AG09309 (cell line): ENCODE results near the gene PLD5.

ENCODE experiments used
- DNase-seq: peaks from one replicate; pipeline ENCODE4 v3.0.0-alpha.2; 2010; ENCODE audit warnings: low read depth
- H3K4me3 ChIP-seq: 2 replicates; pipeline ENCODE4 v1.5.1; 2011; ENCODE audit warnings: mild to moderate bottlenecking, low read depth, low read length, moderate library complexity; ENCODE audit not compliant: control insufficient read depth
- TF ChIP-seq, protein P1 (sequence below): IDR thresholded peaks from 2 replicates; pipeline ENCODE4 v1.5.1; 2011; ENCODE audit warnings: mild to moderate bottlenecking, low read depth, low read length, inconsistent platforms; ENCODE audit not compliant: insufficient read depth, control insufficient read depth; ENCODE audit errors: missing control alignments

Gene PLD5

DNA sequence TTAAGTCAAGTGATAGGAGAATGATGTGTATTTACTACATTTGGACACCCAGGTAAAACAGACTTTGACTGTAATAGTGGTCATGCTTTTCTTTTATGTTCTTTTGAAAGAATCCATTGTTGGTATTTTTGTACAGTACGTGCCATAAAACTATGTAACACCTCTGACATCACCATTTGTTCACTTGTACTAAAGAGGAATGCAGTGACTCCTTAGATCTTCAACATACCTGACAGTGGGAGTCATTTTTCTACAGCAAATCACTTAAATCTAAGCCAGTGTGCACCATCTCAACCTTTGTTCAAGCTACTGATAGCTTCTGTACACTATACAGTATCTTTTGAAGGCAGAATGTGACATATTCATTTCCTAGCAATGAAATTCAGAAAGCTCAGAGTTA lies 6.3 kb upstream of the PLD5 start:
- H3K4me3 ChIP-seq: no peak overlapping the region
- TF ChIP-seq, protein P1, sequence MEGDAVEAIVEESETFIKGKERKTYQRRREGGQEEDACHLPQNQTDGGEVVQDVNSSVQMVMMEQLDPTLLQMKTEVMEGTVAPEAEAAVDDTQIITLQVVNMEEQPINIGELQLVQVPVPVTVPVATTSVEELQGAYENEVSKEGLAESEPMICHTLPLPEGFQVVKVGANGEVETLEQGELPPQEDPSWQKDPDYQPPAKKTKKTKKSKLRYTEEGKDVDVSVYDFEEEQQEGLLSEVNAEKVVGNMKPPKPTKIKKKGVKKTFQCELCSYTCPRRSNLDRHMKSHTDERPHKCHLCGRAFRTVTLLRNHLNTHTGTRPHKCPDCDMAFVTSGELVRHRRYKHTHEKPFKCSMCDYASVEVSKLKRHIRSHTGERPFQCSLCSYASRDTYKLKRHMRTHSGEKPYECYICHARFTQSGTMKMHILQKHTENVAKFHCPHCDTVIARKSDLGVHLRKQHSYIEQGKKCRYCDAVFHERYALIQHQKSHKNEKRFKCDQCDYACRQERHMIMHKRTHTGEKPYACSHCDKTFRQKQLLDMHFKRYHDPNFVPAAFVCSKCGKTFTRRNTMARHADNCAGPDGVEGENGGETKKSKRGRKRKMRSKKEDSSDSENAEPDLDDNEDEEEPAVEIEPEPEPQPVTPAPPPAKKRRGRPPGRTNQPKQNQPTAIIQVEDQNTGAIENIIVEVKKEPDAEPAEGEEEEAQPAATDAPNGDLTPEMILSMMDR: no peak
- no peak for DNase-seq

- H3K4me3 ChIP-seq: no peak overlapping the region
- TF ChIP-seq, protein P1: no peak
Observed at GRCh38 chr1:242525769-242526168, 1.3 kb upstream of the PLD5 start.

DNA sequence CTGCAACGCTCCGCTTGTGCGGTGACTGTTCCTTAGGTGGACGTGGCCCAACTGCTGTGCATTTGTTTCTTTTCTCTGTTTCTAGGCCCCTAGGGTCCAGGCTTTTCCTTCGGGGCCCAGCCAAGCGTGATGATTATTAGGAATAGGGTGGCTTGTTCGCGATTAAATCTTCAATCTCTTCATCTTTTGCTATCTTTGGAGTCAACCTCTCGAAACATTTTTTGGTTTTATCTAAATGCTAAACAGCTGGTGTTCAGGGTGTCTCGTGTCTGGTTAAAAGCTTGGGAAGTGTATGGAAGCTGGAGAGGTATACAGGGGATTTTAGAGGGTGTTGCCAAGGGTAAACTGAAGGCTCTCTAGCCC lies 844 bp upstream of the PLD5 start:
- TF ChIP-seq, protein P1: no peak
- no peak for DNase-seq
- H3K4me3 ChIP-seq: no peak overlapping the region

More at GRCh38 chr1:242525769-242526168, 1.3 kb upstream of the PLD5 start:
- DNase-seq: no peak

DNA sequence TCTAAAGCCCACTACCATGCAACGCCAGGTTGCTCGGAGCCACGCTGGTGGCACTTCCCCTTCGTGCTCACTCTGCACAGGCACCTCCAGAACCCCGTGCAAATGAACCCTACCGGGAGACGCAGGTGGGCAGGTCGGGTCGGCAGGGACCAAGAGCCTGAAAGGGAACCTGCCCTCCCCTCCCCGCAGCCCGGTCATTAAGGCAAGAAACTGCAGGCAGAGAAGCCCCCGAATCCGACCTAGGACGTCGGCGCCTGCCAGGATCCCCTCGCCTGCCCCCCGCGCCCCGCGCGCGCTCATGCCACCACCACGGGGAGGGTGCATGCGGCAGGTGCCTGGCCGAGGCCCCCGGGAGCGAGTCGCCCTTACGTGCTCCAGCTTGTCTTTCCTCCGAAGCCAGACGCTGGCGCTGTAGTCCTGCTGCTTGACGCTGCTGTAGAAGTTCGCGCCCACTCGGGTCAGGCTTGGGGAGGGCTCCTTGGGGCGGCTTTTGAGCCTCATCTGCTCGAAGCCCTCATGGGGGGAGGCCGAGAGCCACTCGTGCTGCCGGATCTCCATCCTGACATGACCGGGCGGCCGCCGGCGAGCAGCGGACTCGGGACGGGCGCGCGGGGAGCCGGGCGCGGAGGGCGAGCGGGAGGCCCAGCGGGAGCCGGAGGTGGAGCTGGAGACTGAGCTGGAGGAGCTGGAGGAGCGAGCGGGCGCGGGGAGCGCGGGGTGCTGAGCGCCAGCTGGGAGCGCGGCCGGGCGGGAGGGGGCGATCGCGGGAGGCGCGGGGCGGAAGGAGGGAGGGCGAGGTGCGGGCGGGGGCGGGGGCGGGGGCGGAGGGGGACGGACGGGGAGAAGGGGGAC lies 552 bp downstream of the PLD5 start:
- no peak overlapping the region for H3K4me3 ChIP-seq
- TF ChIP-seq, protein P1: no peak
- DNase-seq: no peak

GRCh38 chr1:242522996-242523718 lies 1.3 kb downstream of the PLD5 start:
- DNase-seq: no peak
- TF ChIP-seq, protein P1: no peak
- H3K4me3 ChIP-seq: no peak overlapping the region

DNA sequence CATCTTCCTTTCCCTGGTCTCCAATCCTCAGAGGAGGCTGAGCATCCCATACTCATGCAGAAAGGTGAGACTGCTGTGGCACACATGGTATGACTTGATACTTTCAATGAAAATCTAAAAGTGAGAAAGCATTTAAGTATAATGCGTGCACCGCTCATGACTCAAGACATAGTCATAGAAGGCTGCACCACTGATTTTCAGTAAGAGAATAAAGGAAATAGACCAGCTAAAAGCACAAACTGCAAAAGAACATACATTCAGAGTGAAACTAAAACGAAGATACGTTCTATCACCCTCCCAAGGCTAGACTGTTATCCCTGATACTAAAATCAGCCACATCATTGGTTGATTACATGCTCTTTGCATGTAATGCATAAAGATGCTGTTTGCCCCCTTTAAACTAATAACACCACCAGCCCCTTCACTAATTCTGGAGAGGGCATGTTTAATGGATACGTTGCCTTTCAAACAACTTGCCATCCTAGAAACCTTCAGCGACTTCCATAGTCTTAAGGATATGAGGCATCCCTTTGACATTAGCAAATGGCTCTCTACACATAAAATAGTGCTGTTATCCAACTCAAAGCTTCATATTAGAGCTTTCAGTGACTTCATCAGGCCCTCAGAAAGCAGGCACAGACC lies 2.1 kb downstream of the PLD5 start:
- H3K4me3 ChIP-seq: no peak overlapping the region
- TF ChIP-seq, protein P1: no peak
- DNase-seq: no peak
